CD14-positive monocyte (primary cell): ENCODE measurements around the gene DENND6B. TPM values are rescaled to one million over a fixed set of nuclear protein-coding genes. Genes with fewer than 3 reads are reported as not detected.

Experiments
- DNase-seq, 3 donors: peaks; one replicate each; pipeline ENCODE4 v3.0.0-alpha.2; 2011 to 2022
- H2AFZ ChIP-seq: 2 replicates; pipeline ENCODE4 v1.6.0; 2012; ENCODE audit warnings: mild to moderate bottlenecking, low read depth, low read length, inconsistent platforms; ENCODE audit not compliant: insufficient read depth, poor library complexity, severe bottlenecking
- H3K27ac ChIP-seq, 2 donors: 1 replicate in 1 of 2; 2 replicates in 1 of 2; pipeline ENCODE4 v1.5.1; 2012 to 2013; ENCODE audit warnings: low read length in 2 of 2, control low read depth in 1 of 2, inconsistent platforms in 1 of 2, low read depth in 1 of 2, mild to moderate bottlenecking in 1 of 2
- H3K27me3 ChIP-seq, 2 donors: one replicate each; pipeline versions ENCODE4 v1.6.0 to v1.6.1; 2011 to 2013; ENCODE audit warnings: low read length in 2 of 2; ENCODE audit not compliant: control insufficient read depth in 2 of 2, insufficient read depth in 2 of 2
- H3K36me3 ChIP-seq, 2 donors: replicated peaks in 1 of 2; 1 replicate in 1 of 2; 2 replicates in 1 of 2; pipeline versions ENCODE4 v1.5.1 to v1.6.1; 2012 to 2013; ENCODE audit warnings: low read length in 2 of 2, control low read depth in 1 of 2, inconsistent platforms in 1 of 2, mild to moderate bottlenecking in 1 of 2; ENCODE audit not compliant: insufficient read depth in 2 of 2, control insufficient read depth in 1 of 2
- H3K4me1 ChIP-seq, 2 donors: 1 replicate in 1 of 2; 2 replicates in 1 of 2; pipeline versions ENCODE4 v1.5.1 to v1.6.1; 2012 to 2013; ENCODE audit warnings: low read length in 2 of 2, control low read depth in 1 of 2, inconsistent platforms in 1 of 2, mild to moderate bottlenecking in 1 of 2, moderate library complexity in 1 of 2; ENCODE audit not compliant: insufficient read depth in 2 of 2, control insufficient read depth in 1 of 2
- H3K4me2 ChIP-seq: replicated peaks from 2 replicates; pipeline ENCODE3; 2012; ENCODE audit warnings: low read length, moderate library complexity, mild to moderate bottlenecking; ENCODE audit not compliant: poor library complexity, severe bottlenecking; ENCODE audit errors: extremely low read depth
- H3K4me3 ChIP-seq, 3 experiments: fragments of 200-600 bp in 1 of 3; sonication (generic) in 1 of 3; replicated peaks in 1 of 3; 1 replicate in 2 of 3; 2 replicates in 1 of 3; pipeline ENCODE4 v1.5.1; 2011 to 2013; ENCODE audit warnings: low read length in 3 of 3, mild to moderate bottlenecking in 3 of 3, control low read depth in 2 of 3, low read depth in 2 of 3, inconsistent platforms in 1 of 3, moderate library complexity in 1 of 3
- H3K79me2 ChIP-seq: 2 replicates; pipeline ENCODE4 v1.6.0; 2012; ENCODE audit warnings: mild to moderate bottlenecking, control low read depth, inconsistent platforms, low read length, moderate library complexity; ENCODE audit not compliant: insufficient read depth
- H3K9ac ChIP-seq: 2 replicates; pipeline ENCODE4 v1.6.0; 2017; ENCODE audit warnings: low read length, mild to moderate bottlenecking; ENCODE audit not compliant: insufficient read depth, poor library complexity, severe bottlenecking
- H3K9me3 ChIP-seq, 2 donors: replicated peaks in 1 of 2; 1 replicate in 1 of 2; 2 replicates in 1 of 2; pipeline versions ENCODE4 v1.5.1 to v1.6.1; 2012 to 2013; ENCODE audit warnings: low read length in 2 of 2, control low read depth in 1 of 2; ENCODE audit not compliant: control insufficient read depth in 1 of 2, insufficient read depth in 1 of 2
- H4K20me1 ChIP-seq: 2 replicates; pipeline ENCODE4 v1.6.0; 2012; ENCODE audit warnings: mild to moderate bottlenecking, low read length, control low read depth, moderate library complexity; ENCODE audit not compliant: insufficient read depth
- H3K27ac Mint-ChIP-seq, 7 donors: one replicate each; pipeline ENCODE4 v1.8.0; 2020; ENCODE audit warnings: mild to moderate bottlenecking in 7 of 7, mixed read lengths in 7 of 7, moderate library complexity in 6 of 7, inconsistent platforms in 2 of 7
- H3K27me3 Mint-ChIP-seq, 3 donors: one replicate each; pipeline ENCODE4 v1.8.0; 2021 to 2022; ENCODE audit warnings: low read depth in 3 of 3, mild to moderate bottlenecking in 3 of 3, mixed read lengths in 3 of 3, moderate library complexity in 3 of 3, inconsistent platforms in 1 of 3
- H3K36me3 Mint-ChIP-seq, 2 donors: one replicate each; pipeline ENCODE4 v1.8.0; 2020; ENCODE audit warnings: mixed read lengths in 2 of 2, inconsistent platforms in 1 of 2, mild to moderate bottlenecking in 1 of 2
- H3K4me1 Mint-ChIP-seq: one replicate; pipeline ENCODE4 v1.8.0; 2020; ENCODE audit warnings: mild to moderate bottlenecking, mixed read lengths
- H3K4me3 Mint-ChIP-seq, 2 donors: one replicate each; pipeline ENCODE4 v1.8.0; 2020; ENCODE audit warnings: mild to moderate bottlenecking in 2 of 2, mixed read lengths in 2 of 2, moderate library complexity in 1 of 2
- H3K9me3 Mint-ChIP-seq, 7 donors: one replicate each; pipeline ENCODE4 v1.8.0; 2020 to 2022; ENCODE audit warnings: mixed read lengths in 7 of 7, mild to moderate bottlenecking in 6 of 7, moderate library complexity in 6 of 7, inconsistent platforms in 2 of 7
- WGBS: methylation state at CpG from one replicate; pipeline ENCODE4 v1.1.5; 2013; ENCODE audit warnings: missing lambda C conversion rate; ENCODE audit not compliant: insufficient coverage; 5-methylcytosine and 5-hydroxymethylcytosine counted together
- intact Hi-C, 2 donors: fragments of 100-400 bp; cut with micrococcal nuclease; formaldehyde crosslinking; loops; one replicate each; pipeline versions ENCODE4 v1.15.0 to v1.15.1; 2023
- polyA plus RNA-seq, 3 donors: library from polyadenylated mRNA; depleted of rRNA in 1 of 3; unstranded in 2 of 3; stranded (reverse) in 1 of 3; fragments of 300-500 nt in 2 of 3; fragments of >200 nt in 1 of 3; fragmentation: Illumina TruSeq in 2 of 3; gene quantifications; 1 replicate in 2 of 3; 2 replicates in 1 of 3; pipeline ENCODE4 v1.2.3, GENCODE V29; 2012 to 2021
- TF ChIP-seq, protein P1 (sequence below): fragments of 200-600 bp; IDR thresholded peaks from one replicate; pipeline ENCODE4 v1.8.0; 2022; ENCODE audit warnings: antibody characterized with exemption, mild to moderate bottlenecking

Gene DENND6B
- polyA plus RNA-seq, 3 donors: 1.7 to 10.6 (median 2.1) TPM

DNA sequence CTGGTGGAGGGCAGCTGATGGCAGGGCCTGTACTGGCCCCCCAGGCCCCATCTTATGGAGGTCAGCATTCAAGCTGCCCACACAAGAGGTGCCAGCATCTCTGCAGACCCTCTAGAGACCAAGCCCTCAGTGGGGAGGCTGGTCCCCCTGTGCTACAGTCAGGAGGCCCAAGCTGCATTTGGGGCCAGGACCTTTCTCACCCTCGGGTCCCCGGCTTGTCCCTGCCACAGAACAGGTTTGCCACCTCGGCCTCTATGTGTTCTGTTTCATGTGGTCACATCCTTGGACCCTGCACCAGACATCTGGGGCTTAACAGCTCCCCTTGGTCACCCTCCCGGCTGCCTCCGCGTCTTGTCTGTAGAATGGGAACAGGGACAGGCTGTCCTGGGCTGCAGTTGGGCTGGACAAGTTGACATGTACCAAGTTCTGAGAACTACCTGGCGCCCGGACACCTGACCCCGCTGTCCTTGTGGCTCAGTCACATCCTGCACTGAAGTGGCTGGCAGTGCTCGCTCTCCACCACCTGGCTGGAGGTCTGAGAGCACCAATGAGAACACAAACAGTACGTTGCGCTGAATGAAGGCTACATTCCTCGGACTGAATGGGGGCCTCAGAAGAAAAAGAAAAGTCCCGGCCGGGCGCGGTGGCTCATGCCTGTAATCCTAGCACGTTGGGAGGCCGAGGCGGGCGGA is 16.6 kb downstream of the DENND6B start:
- Mint-ChIP-seq H3K4me3 (no peak overlapping the region), H3K9me3 (peaks cover 0 to 2% (median 0%) of the 10 kb centered on the region in 7 donors), H3K27ac (peak overlapping the region in 2 of 7 donors; percentile 5 to 15), H3K36me3 (peaks cover 0 to 9% of the 10 kb centered on the region in 2 donors), H3K4me1 (peaks cover 38% of the 10 kb centered on the region), H3K27me3 (peaks cover 2 to 3% (median 2%) of the 10 kb centered on the region in 3 donors)
- Histone ChIP-seq H3K4me1 (peaks cover 50 to 51% of the 10 kb centered on the region in 2 donors), H3K4me2 (no peak overlapping the region), H3K27ac (no peak overlapping the region), H3K27me3 (no peaks in the 10 kb centered on the region), H4K20me1 (peaks cover 23% of the 10 kb centered on the region), H3K4me3 (no peak overlapping the region), H3K79me2 (peaks cover 32% of the 10 kb centered on the region), H3K9me3 (no peaks in the 10 kb centered on the region), H2AFZ (no peak overlapping the region), H3K36me3 (peaks cover 0 to 7% of the 10 kb centered on the region in 2 donors), H3K9ac (no peak overlapping the region)
- intact Hi-C loops: no loop called here
- 96% methylated on average over 13 of the region's 21 CpGs for WGBS
- TF ChIP-seq, protein P1, sequence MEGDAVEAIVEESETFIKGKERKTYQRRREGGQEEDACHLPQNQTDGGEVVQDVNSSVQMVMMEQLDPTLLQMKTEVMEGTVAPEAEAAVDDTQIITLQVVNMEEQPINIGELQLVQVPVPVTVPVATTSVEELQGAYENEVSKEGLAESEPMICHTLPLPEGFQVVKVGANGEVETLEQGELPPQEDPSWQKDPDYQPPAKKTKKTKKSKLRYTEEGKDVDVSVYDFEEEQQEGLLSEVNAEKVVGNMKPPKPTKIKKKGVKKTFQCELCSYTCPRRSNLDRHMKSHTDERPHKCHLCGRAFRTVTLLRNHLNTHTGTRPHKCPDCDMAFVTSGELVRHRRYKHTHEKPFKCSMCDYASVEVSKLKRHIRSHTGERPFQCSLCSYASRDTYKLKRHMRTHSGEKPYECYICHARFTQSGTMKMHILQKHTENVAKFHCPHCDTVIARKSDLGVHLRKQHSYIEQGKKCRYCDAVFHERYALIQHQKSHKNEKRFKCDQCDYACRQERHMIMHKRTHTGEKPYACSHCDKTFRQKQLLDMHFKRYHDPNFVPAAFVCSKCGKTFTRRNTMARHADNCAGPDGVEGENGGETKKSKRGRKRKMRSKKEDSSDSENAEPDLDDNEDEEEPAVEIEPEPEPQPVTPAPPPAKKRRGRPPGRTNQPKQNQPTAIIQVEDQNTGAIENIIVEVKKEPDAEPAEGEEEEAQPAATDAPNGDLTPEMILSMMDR: no peak
- no peak for DNase-seq

DNA sequence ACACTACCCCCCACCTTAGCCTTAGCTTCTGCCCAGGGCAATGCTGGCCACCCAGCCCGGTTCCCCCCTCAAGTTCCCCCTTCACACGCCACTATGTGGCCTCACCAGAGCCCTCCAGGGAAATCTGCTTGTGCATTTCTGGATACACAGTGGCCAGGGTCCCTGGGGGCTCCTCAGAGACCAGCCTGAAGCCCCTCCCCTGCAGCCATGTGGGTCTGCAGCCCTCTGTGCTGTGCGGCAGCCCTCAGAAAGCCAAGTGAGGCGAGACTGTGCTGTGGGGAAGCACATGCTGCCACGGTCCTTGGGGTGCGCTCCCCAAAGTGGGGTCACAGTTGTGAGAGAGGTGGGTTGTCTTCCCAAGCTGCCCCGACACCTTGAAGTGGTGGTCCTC is 17.2 kb downstream of the DENND6B start:
- TF ChIP-seq, protein P1: no peak
- peaks cover 0 to 2% (median 0%) of the 10 kb centered on the region in 7 donors for H3K9me3 Mint-ChIP-seq
- Histone ChIP-seq H4K20me1 (peaks cover 25% of the 10 kb centered on the region), H2AFZ (no peak overlapping the region), H3K9ac (no peak overlapping the region), H3K9me3 (no peaks in the 10 kb centered on the region), H3K4me3 (no peak overlapping the region), H3K79me2 (peaks cover 34% of the 10 kb centered on the region), H3K27me3 (no peaks in the 10 kb centered on the region), H3K36me3 (peaks cover 0 to 10% of the 10 kb centered on the region in 2 donors), H3K27ac (peak overlapping the region; percentile 83 to 90), H3K4me2 (peak overlapping the region; percentile 83), H3K4me1 (peaks cover 50 to 51% of the 10 kb centered on the region in 2 donors)
- H3K4me1 Mint-ChIP-seq: peaks cover 38% of the 10 kb centered on the region
- no peak overlapping the region for H3K4me3 Mint-ChIP-seq
- intact Hi-C loops: loop anchor here in 1 of 2 donors (2.0 to 10.0 kb wide), 2 partner anchors 17 to 345 kb away; partner anchors contain the start of genes DENND6B and PIM3
- peak overlapping the region in 5 of 7 donors; percentile 65 to 95 (median 86) for H3K27ac Mint-ChIP-seq
- WGBS: 65% methylated on average over 7 of the region's 7 CpGs
- DNase-seq: no peak
- H3K27me3 Mint-ChIP-seq: peaks cover 2 to 3% (median 2%) of the 10 kb centered on the region in 3 donors
- H3K36me3 Mint-ChIP-seq: peaks cover 0 to 9% of the 10 kb centered on the region in 2 donors
